ENCODE data around the gene RCSD1. TPM values are rescaled to one million over a fixed set of nuclear protein-coding genes. Genes with fewer than 3 reads are reported as not detected.

The RCSD1 gene
- polyA plus RNA-seq, 1 experiment: not detected

DNA sequence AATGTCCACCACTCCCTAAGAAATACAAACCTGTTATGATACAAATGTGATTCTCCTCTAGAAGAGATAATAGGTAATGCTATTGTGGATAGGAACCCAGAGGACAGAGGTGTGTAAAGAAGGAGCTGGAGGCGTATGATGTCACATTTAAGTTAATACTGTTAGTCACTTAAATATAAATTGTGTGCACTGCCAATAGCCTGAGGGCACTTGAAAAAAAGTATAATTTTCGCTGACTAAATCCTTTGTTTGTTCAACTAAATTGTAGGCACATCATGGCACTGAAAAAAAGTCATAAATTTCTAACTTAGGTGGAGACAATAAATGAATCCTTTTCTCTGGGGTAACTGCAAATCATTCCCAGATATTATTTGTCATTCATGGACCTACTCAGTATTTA lies 4.4 kb downstream of the RCSD1 start:
- peaks cover 59% of the 10 kb centered on the region for H3K27me3 ChIP-seq (ENCODE audit: control insufficient read depth, insufficient read depth, low read length)
- CTCF ChIA-PET: interaction anchor here (3.0 kb wide), 1 partner anchor 53 kb away, joined by 10 read pairs; no protein-coding TSS in a partner anchor
- POLR2A ChIA-PET: no interaction called here

DNA sequence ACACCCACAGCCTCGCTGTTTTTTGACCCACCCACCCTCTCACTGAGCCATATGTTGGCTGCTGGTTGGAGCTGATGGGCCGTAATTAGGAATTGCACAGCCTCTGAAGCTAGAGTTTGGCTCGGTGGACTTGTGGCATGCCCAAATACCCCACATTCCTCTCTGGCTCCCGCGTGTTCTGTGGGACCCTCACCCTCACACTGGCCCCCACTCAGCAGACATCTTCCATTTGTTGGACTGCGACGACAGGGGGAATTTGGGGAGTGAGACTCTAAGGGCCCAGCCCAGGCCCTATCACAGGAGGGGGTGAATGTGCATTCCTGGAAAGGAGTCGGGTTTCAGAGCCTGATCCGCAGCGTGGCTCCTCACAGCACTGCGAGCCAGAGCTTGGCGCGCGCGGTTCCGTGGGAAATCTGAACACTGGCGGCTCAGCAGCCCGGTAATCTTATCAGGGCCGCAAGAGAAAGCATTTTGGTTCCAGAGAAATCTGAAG lies 5.2 kb downstream of the RCSD1 start:
- Histone ChIP-seq H3K4me3 (ENCODE audit: low read depth, low read length) (no peak overlapping the region), H3K27ac (ENCODE audit: low read depth, low read length) (peak overlapping the region; percentile 21), H3K27me3 (ENCODE audit: control insufficient read depth, insufficient read depth, low read length) (peaks cover 54% of the 10 kb centered on the region), H3K9me3 (ENCODE audit: control insufficient read depth, insufficient read depth, low read length) (no peaks in the 10 kb centered on the region; the same call in 1 of the 2 replicates)
- ChIA-PET CTCF (interaction anchor here (3.0 kb wide), 1 partner anchor 53 kb away, joined by 10 read pairs; no protein-coding TSS in a partner anchor), POLR2A (no interaction called here)
- TF ChIP-seq, protein P1, sequence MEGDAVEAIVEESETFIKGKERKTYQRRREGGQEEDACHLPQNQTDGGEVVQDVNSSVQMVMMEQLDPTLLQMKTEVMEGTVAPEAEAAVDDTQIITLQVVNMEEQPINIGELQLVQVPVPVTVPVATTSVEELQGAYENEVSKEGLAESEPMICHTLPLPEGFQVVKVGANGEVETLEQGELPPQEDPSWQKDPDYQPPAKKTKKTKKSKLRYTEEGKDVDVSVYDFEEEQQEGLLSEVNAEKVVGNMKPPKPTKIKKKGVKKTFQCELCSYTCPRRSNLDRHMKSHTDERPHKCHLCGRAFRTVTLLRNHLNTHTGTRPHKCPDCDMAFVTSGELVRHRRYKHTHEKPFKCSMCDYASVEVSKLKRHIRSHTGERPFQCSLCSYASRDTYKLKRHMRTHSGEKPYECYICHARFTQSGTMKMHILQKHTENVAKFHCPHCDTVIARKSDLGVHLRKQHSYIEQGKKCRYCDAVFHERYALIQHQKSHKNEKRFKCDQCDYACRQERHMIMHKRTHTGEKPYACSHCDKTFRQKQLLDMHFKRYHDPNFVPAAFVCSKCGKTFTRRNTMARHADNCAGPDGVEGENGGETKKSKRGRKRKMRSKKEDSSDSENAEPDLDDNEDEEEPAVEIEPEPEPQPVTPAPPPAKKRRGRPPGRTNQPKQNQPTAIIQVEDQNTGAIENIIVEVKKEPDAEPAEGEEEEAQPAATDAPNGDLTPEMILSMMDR (IDR thresholded peaks at IDR 0.05; ENCODE audit: low read depth, low read length): no peak
- DNase-seq (ENCODE audit: low read depth, low spot score): no peak

More for the DNA sequence above, 4.4 kb downstream of the RCSD1 start:
- no peak for DNase-seq (ENCODE audit: low read depth, low spot score)
- TF ChIP-seq, protein P1 (IDR thresholded peaks at IDR 0.05; ENCODE audit: low read depth, low read length): no peak
- H3K27ac ChIP-seq (ENCODE audit: low read depth, low read length): no peak overlapping the region
- no peak overlapping the region for H3K4me3 ChIP-seq (ENCODE audit: low read depth, low read length)
- H3K9me3 ChIP-seq (ENCODE audit: control insufficient read depth, insufficient read depth, low read length): no peaks in the 10 kb centered on the region; the same call in 1 of the 2 replicates

DNA sequence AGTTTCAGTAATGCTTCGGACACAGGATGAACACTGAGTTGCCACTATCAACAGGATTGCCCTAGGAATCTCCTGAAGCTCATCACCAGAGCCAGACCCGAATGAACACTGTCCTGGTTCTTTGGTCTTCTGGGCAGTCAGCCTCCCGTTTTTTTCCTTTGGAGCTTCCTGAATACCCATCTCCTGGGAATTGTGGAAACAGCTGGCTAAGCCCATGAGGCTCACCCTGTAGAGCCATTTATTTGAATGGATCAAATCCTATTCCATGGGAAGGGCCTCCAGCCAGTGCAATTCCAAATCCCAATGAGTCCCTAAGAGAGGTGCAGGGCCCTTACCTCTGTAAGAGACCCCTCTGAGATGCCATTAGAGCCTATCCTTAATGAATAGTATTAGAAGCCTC lies 5.9 kb downstream of the RCSD1 start:
- DNase-seq (ENCODE audit: low read depth, low spot score): no peak
- POLR2A ChIA-PET: no interaction called here
- no peak overlapping the region for H3K27ac ChIP-seq (ENCODE audit: low read depth, low read length)
- no peaks in the 10 kb centered on the region; the same call in 1 of the 2 replicates for H3K9me3 ChIP-seq (ENCODE audit: control insufficient read depth, insufficient read depth, low read length)
- peaks cover 46% of the 10 kb centered on the region for H3K27me3 ChIP-seq (ENCODE audit: control insufficient read depth, insufficient read depth, low read length)
- CTCF ChIA-PET: interaction anchor here (3.0 kb wide), 1 partner anchor 52 kb away, joined by 10 read pairs; no protein-coding TSS in a partner anchor
- TF ChIP-seq, protein P1 (IDR thresholded peaks at IDR 0.05; ENCODE audit: low read depth, low read length): no peak
- H3K4me3 ChIP-seq (ENCODE audit: low read depth, low read length): no peak overlapping the region

DNA sequence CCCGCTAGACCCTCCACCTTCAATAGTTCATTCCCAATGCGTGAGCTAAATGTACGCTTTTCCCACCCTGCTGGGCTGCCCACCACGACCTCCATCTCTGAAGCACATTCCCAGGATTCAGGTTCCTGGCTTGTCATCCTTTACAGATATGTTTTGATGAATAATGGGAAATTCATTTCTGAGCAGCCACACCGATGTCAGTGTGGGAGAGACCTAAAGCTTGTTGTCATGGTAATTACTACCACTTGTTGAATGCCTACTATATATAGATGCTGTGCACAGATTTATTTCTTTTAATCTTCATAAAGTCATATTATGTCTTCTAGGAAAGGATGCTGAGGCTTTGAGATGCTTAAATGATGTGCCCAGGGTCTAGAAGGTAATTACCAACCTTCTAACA lies 8.0 kb downstream of the RCSD1 start:
- Histone ChIP-seq H3K4me3 (ENCODE audit: low read depth, low read length) (no peak overlapping the region), H3K27ac (ENCODE audit: low read depth, low read length) (no peak overlapping the region), H3K9me3 (ENCODE audit: control insufficient read depth, insufficient read depth, low read length) (no peaks in the 10 kb centered on the region; the same call in 1 of the 2 replicates), H3K27me3 (ENCODE audit: control insufficient read depth, insufficient read depth, low read length) (peaks cover 31% of the 10 kb centered on the region)
- ChIA-PET POLR2A (no interaction called here), CTCF (no interaction called here)
- TF ChIP-seq, protein P1 (IDR thresholded peaks at IDR 0.05; ENCODE audit: low read depth, low read length): no peak
- DNase-seq (ENCODE audit: low read depth, low spot score): no peak

DNA sequence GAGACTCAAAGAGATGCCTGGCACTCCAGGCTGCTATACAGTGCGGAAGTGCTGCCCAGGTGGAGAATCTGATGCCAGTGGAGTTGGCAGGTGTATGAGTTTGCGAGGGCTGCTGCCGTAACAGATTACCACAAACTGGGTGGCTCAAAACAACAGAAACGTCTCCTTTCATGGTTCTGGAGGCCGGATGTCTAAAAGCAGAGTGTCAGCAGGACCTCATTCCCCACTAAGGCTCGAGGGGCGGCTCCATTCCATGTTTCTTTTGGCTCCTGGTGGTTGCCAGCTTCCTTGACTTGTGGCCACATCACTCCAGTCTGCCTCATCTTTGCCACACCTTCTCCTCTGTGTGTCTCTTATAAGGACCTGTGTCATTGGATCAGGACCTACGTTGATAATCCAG lies 10.0 kb downstream of the RCSD1 start:
- H3K4me3 ChIP-seq (ENCODE audit: low read depth, low read length): no peak overlapping the region
- TF ChIP-seq, protein P1 (IDR thresholded peaks at IDR 0.05; ENCODE audit: low read depth, low read length): no peak
- peaks cover 20% of the 10 kb centered on the region for H3K27me3 ChIP-seq (ENCODE audit: control insufficient read depth, insufficient read depth, low read length)

More for the DNA sequence above, 10.0 kb downstream of the RCSD1 start:
- no peak for DNase-seq (ENCODE audit: low read depth, low spot score)
- ChIA-PET POLR2A (no interaction called here), CTCF (no interaction called here)
- H3K27ac ChIP-seq (ENCODE audit: low read depth, low read length): no peak overlapping the region
- no peaks in the 10 kb centered on the region; the same call in 1 of the 2 replicates for H3K9me3 ChIP-seq (ENCODE audit: control insufficient read depth, insufficient read depth, low read length)

Data from AG04450 (cell line).